GM18868 (cell line): ENCODE results near the gene SIGLEC11.
"Not testable (repeated sequence)": the region's sequence is repeated elsewhere in the genome, so short reads cannot be mapped to it uniquely, and the experiment has no call there.

Source experiments
- ATAC-seq: cut with Tn5 transposase; IDR thresholded peaks from one replicate; pipeline ENCODE4 v1.9.1; 2021; ENCODE audit warnings: mild to moderate bottlenecking, moderate library complexity; ENCODE audit not compliant: unreplicated experiment

Gene SIGLEC11

GRCh38 chr19:49983645-49984229, 22.8 kb upstream of the SIGLEC11 start:
- no peak for ATAC-seq

DNA sequence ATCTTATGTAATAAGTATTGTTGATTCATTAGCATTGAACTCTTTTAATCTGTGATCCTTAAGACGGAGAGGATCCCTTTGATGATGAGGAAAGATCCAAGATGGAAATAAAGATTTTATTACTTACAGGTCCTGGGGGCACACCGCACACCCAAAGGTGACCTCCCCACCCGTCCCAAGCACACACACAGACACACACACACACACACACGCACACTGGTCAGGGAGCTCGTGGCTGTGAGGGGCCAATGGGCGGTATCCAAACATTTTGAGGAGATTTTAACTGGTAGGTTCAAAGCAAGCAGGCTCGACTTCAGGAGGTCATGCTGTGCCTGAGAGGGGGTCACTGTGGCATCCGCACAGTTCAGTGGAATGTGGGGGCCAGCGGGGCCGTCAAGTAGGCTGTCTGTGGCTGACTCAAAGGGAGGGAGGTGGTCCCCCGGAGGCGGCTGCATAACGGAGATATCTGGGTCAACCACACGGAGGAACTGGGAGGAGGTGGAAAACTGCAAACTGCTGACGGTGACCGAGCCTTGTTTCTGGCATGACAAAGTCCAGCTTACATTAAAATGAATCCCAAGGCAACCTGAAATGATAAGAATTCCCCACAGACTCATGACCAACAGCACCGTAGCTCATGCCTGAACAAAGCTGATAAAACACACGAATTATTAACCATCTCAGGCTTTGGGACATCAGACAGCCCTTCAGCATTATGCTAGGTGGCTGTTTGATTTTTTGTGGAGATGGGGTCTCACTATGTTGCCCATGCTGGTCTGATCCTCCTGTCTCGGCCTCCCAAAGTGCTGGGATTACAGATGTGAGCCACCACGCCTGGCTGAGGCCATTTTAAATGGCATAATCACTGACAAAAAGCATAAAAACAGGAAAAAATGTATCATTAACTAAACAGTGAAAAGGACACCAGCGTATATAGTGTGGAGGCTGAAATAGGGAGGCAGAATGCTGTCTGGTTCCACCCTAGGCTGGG, 20.9 kb upstream of the SIGLEC11 start:
- ATAC-seq: no peak

DNA sequence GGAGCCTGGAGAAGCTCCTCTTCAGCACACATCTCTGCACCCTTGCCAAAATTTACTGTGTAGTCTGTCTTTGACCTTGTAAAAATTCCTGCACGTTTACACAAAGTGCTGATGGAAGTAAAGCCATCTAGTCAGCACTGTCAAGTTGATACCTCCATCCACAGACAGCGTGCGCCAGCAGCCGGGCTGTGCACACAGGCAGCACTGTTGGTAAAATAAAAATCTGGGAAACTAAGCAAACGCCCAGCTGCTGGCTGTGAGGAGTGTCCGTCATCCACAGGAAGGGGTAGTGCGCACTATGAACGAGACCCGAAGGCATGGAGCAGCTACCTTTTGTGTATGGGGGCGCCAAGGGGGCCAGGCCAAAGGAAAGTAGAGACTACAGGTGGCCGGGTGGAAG, 17.4 kb upstream of the SIGLEC11 start:
- ATAC-seq: no peak

- no peak for ATAC-seq
Measured at GRCh38 chr19:49977881-49978280, 16.9 kb upstream of the SIGLEC11 start.

DNA sequence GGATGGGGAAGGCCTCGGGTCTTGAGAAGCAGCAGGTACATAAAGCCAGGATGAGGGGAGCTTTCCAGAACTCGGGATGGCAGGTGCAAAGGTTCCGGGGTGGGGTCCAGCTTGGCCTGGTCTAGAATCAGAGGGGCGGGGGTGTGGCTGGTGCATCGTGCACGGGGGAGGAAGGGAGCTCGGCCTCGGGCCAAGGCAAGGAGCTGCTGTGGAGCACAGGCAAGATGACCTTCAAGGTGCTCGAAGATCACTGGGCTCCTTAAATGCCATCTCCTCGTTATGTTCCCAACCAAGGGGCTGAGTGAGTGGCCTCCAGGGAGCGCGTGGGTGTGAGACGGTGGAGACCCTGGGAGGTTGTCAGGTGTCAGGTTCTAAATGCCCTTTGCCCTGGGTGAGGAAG, 16.1 kb upstream of the SIGLEC11 start:
- ATAC-seq: no peak

DNA sequence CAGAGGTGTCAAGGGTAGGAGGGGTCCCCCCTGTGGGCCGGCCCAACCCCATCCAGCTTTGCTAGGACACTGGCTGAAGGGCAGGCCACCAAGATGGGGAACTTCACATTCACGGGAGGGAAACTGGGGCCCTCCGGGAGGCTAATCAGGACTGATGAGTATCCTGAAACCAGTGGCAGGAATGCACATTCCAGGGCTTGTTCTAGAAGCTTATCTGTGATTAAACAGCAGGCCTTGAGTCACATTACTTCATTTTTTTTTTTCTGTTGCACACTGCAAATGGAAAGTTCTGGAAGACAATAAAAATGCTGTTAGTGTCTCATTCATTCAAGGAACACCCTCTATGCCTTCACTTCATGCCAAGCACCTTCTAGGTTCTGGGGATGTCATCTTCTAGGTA, 15.5 kb upstream of the SIGLEC11 start:
- no peak for ATAC-seq

- no peak for ATAC-seq
Measured at GRCh38 chr19:49975051-49975450, 14.1 kb upstream of the SIGLEC11 start.

- ATAC-seq: no peak
Measured at GRCh38 chr19:49973987-49974386, 13.0 kb upstream of the SIGLEC11 start.

DNA sequence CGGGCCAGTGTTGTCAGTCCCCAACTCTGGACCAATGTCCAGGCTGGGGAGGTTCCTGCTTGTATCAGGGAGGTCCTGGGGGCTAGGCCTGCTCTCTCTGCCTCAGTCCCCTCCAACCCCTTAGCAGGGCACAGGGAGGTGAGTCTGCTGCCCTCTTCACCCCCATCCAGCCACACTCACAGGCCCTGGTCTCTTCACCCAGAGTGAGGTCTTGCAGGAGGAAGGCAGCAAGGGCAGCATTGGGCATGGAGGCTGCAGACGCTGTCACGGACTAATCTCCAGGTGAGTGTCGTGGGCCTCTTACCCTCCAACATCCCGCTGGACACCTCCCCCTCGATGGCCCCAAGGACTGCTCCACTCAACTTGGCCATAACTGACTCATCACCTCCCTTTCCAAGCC, 11.9 kb upstream of the SIGLEC11 start:
- no peak for ATAC-seq

DNA sequence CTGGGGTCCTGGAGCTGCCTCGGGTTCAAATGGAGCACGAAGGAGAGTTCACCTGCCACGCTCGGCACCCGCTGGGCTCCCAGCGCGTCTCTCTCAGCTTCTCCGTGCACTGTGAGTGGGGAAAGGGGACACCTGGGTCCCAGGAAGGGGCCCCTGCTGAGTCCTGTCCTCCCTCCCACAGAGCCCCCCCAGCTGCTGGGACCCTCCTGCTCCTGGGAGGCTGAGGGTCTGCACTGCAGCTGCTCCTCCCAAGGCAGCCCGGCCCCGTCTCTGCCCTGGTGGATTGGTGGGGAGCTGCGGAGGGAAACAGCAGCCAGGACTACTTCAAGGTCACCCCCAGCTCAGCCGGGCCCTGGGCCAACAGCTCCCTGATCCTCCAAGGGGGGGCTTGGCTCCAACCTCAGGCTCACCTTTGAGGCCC, 11.0 kb upstream of the SIGLEC11 start:
- no peak for ATAC-seq

GRCh38 chr19:49969355-49969754, 8.4 kb upstream of the SIGLEC11 start:
- not testable (repeated sequence) for ATAC-seq

- no peak for ATAC-seq
Measured at GRCh38 chr19:49968279-49968922, 7.4 kb upstream of the SIGLEC11 start.

DNA sequence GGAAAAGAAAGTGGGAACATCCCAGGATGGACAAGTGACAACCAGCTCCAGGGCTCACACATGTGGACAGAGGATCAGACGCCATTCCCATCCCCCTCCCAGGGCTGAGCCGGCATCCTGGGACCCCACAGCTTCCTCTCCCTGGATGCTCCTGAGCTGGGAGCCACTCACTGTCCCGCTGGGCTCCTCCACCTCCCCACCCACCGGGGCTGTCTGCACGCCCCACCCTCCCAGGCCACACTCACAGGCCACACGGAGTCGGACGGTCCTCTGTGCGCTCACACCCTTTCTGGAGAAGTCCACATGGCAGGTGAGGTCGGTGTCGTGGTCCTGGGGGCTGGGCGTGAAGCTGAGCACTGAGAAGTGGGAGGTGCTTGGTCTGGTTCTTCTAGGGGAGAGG, 1.1 kb downstream of the SIGLEC11 start:
- not testable (repeated sequence) for ATAC-seq

DNA sequence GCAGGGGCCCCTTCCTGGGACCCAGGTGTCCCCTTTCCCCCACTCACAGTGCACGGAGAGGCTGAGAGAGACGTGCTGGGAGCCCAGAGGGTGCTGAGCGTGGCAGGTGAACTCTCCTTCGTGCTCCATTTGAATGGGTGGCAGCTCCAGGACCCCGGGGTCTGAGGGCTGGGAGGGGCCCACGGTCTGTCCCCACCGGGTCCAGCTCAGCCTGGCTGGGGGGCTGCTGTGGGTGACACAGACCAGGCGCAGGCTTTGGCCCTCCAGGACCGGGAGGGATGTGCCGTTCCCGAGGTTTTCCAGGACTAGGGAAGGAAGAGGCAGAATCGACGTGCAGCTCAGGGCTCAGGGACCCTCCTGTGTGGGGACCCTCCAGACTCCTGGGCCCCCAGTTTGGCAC, 2.4 kb downstream of the SIGLEC11 start:
- not testable (repeated sequence) for ATAC-seq

DNA sequence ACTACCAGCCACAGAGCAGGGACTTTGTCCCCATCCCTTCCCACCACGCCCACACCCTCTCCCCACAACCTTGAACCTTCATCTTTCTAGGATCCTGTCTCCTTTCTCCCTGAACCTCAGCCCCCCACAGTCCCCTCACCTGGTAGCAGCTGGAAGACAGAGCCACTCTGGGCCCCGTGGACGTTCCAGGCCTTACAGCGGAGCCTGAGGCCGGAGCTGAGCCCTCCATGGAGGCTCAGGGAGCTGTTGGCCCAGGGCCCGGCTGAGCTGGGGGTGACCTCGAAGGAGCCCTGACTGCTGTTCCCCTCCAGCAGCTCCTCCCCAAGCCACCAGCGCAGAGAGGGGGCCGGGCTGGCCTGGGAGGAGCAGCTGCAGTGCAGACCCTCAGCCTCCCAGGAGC, 2.8 kb downstream of the SIGLEC11 start:
- ATAC-seq: not testable (repeated sequence)

GRCh38 chr19:49957262-49957915, 3.6 kb downstream of the SIGLEC11 start:
- no peak for ATAC-seq

DNA sequence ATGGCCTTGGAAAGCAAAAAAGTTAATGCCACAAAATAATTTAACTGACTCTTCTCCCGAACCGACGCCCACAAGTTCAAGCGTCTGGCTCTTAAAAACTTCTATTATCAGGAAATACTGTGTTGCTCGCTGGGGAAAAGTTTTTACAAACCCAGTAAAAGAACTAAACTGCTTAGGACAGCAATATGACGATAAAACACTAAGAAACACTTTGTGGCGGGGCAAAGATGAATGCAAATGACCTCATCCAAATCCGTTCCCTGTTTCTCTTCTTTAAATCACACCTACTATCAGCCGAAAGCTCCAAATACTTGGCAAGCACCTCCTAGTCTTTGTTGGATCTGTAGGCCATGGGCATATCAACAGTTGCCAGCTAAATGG, 4.9 kb downstream of the SIGLEC11 start:
- ATAC-seq: no peak

DNA sequence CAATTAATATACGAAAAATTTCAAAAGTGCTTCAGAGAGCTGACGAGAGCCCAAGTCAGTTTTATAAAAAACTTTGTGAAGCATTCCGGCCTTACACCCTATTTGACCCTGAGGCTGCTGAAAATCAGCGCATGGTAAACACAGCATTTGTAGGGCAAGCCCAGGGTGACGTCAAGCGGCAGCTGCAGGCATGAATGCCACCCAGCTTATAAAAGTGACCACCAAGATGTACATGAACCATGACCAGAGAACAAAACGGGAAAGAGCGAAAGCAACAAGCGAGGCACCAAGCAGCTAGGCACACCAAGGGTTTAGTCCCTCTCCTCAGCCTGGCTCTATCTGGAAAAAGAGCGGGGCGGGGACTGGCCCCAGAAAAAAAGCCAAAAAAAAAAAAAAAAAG, 6.0 kb downstream of the SIGLEC11 start:
- ATAC-seq: no peak

DNA sequence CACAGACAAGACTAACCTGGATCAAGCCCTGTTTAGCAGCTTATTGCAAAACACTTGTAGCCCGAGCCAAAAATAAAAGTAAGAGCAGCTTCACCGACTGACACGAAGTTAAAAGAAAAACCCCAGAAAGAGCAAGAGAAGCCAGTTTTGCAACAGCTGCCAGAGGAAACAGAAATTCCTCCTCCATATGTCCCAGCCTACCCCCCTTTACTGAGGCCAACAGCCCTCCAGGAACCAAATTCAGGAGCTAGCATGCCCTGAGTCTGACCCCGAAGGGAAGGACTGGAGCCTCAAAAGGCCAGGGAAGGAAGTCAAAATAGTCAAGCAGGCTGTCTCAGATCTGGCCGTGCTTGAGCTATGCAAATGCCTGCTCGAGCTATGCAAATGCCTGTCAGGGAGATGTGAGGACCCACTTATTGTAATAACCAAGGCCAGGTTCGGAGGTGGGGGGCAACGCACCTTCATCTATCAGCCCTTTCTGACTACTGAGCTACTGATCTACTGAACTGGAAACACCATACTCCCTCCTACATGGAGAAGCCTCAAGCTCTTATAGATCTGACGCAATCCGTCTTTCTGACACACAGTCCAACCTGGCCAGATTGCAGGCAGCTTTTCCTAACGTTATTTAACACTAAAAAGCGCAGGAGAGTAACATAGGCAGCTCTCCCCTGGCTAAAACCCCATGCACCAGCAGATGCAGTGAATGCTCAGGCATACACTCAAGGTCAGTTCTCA, 6.7 kb downstream of the SIGLEC11 start:
- ATAC-seq: no peak

DNA sequence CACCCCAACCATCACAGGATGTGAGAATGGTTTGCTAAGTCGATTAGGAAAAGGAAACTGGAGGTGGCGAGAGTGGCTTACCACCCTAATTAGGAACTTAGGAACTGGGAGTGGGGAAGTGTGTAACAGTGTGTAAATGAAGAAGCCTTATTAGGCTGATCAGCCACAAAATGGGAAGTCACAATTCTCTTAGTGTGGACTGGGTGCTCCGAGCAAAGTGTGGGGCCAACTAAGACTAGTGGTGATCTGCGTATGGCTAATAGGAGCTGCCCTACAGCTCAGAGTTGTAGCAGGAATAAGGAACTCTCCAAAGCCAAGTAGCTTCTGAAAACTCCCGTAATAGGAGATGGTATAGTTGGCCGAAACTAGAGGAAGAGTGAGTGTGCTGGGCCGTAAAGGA, 7.6 kb downstream of the SIGLEC11 start:
- no peak for ATAC-seq

DNA sequence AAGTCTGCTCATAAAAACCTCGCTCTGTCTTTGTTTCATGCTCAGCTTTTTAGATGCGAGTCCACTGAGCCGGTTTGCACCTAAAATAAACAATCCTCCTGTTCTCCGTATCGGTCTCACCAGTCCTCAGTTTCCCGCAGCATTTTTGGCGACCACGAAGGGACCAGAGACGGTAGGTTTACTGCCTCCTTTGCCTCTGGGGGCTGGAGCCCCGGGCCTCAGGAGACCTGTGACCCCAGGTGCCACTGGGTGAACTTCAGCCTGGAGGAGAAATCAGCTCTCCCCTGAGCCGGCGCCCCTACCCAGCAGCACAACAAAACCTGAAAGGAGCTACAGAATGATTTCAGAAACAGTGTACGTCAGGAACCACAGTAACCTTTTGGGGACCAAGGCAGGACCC, 8.1 kb downstream of the SIGLEC11 start:
- no peak for ATAC-seq
